HG02588 (cell line): ENCODE data around the gene SDR42E2.

Experiments
- ATAC-seq: cut with Tn5 transposase; IDR thresholded peaks from one replicate; pipeline ENCODE4 v1.9.1; 2021; ENCODE audit warnings: mild to moderate bottlenecking, moderate library complexity; ENCODE audit not compliant: unreplicated experiment

The SDR42E2 gene

GRCh38 chr16:22240023-22240710, 77.9 kb downstream of the SDR42E2 start:
- ATAC-seq = no peak
